ENCODE results near the gene KCNAB2. TPM values are rescaled to one million over a fixed set of nuclear protein-coding genes. Genes with fewer than 3 reads are reported as not detected.

The KCNAB2 gene
- total and polyA plus RNA-seq, 2 experiments from 2014 or later: 3.1 to 3.5 TPM

GRCh38 chr1:6049419-6049818 is 3.7 kb downstream of the KCNAB2 start:
- Histone ChIP-seq H3K4me2 (no peak overlapping the region), H4K20me1 (ENCODE audit: insufficient read depth, poor library complexity, severe bottlenecking) (no peaks in the 10 kb centered on the region), H3K4me1 (ENCODE audit: insufficient read depth) (no peaks in the 10 kb centered on the region), H3K27me3 (no peaks in the 10 kb centered on the region), H3K9me3 (ENCODE audit: low read depth) (no peaks in the 10 kb centered on the region), H3K79me2 (no peaks in the 10 kb centered on the region), H3K9me2 (replicated peaks; ENCODE audit: insufficient read depth) (no peaks in the 10 kb centered on the region), H3K27ac (no peak overlapping the region), H2AFZ (no peak overlapping the region), H3K4me3 (no peak overlapping the region), H3K36me3 (replicated peaks; ENCODE audit: insufficient read depth, low read depth) (no peaks in the 10 kb centered on the region)
- WGBS (ENCODE audit: low lambda C conversion rate, missing lambda C conversion rate): 68% methylated on average over 4 of the region's 6 CpGs
- DNase-seq (ENCODE audit: low spot score): no peak
- TF ChIP-seq EZH2 (IDR thresholded peaks at IDR 0.05; ENCODE audit: borderline replicate concordance): no peak
- TF ChIP-seq EZH2phosphoT487 (IDR thresholded peaks at IDR 0.05; ENCODE audit: low read depth, severe bottlenecking, unreplicated experiment): no peak
- no peak for TF ChIP-seq CTCF (IDR thresholded peaks at IDR 0.05; ENCODE audit: poor library complexity)

DNA sequence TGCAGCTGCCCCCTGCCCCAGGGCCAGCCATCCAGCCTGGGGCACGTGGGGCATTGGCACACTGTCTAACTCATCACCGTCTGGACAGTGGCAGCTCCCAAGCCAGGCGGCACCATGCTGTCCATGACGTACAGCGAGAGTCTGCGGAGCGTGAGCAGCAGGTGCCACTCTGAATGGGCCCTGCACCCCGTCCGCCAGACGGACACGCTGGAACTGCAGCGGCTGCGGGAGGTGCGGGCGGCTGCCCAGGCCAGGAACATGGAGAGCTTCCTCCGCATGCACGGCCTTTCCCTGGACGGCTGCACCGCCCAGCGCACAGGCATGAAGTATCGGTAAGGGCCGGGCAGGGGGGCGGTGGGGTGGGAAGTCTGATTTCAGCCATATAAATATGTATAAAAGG is 5.7 kb downstream of the KCNAB2 start:
- Histone ChIP-seq H3K79me2 (no peaks in the 10 kb centered on the region), H3K36me3 (replicated peaks; ENCODE audit: insufficient read depth, low read depth) (no peaks in the 10 kb centered on the region), H3K9me3 (ENCODE audit: low read depth) (no peaks in the 10 kb centered on the region), H3K4me1 (ENCODE audit: insufficient read depth) (no peaks in the 10 kb centered on the region), H2AFZ (no peak overlapping the region), H3K4me3 (no peak overlapping the region), H3K4me2 (no peak overlapping the region), H3K27me3 (no peaks in the 10 kb centered on the region), H3K9me2 (replicated peaks; ENCODE audit: insufficient read depth) (no peaks in the 10 kb centered on the region), H3K27ac (no peak overlapping the region), H4K20me1 (ENCODE audit: insufficient read depth, poor library complexity, severe bottlenecking) (no peaks in the 10 kb centered on the region)
- no peak for DNase-seq (ENCODE audit: low spot score)
- TF ChIP-seq EZH2phosphoT487 (IDR thresholded peaks at IDR 0.05; ENCODE audit: low read depth, severe bottlenecking, unreplicated experiment): no peak
- no peak for TF ChIP-seq CTCF (IDR thresholded peaks at IDR 0.05; ENCODE audit: poor library complexity)
- no peak for TF ChIP-seq EZH2 (IDR thresholded peaks at IDR 0.05; ENCODE audit: borderline replicate concordance)
- 94% methylated on average over 23 of the region's 23 CpGs for WGBS (ENCODE audit: low lambda C conversion rate, missing lambda C conversion rate)

DNA sequence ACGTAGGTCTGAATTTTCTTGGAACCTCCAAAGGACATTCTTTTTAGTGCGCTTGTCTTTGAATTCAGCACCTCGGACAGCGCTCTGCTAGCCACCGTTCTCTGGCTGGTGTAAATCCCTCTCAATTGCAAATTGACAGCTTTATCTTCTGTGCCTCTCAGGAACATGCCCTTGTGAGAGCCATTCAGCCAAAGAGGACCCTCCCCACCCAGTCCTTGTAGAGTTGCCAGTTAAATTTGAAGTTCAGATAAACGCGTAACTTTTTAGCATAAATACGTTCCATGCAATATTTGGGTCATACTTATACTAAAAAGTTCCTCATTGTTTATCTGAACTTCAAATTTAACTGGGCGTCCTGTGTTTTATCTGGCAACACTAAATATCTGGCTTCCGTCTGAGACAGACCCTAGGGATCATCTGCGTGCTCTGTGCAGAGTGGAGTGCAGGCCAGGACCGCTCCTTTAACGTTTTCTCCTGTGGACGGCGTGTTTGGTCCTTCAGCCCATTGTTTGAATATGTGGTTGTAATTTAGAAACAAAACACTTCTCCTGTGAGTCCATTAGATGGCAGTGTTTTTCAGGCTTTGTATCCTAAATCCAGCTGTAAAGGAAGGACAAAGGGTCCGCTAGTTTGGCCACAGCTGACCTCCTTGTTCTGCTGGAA is 7.0 kb downstream of the KCNAB2 start:
- Histone ChIP-seq H3K4me1 (ENCODE audit: insufficient read depth) (no peaks in the 10 kb centered on the region), H3K9me2 (replicated peaks; ENCODE audit: insufficient read depth) (no peaks in the 10 kb centered on the region), H3K4me2 (no peak overlapping the region), H2AFZ (no peak overlapping the region), H3K4me3 (no peak overlapping the region), H3K27me3 (no peaks in the 10 kb centered on the region), H4K20me1 (ENCODE audit: insufficient read depth, poor library complexity, severe bottlenecking) (no peaks in the 10 kb centered on the region), H3K9me3 (ENCODE audit: low read depth) (no peaks in the 10 kb centered on the region), H3K27ac (no peak overlapping the region), H3K79me2 (no peaks in the 10 kb centered on the region), H3K36me3 (replicated peaks; ENCODE audit: insufficient read depth, low read depth) (no peaks in the 10 kb centered on the region)
- DNase-seq (ENCODE audit: low spot score): peak; percentile 84
- WGBS (ENCODE audit: low lambda C conversion rate, missing lambda C conversion rate): 4% methylated on average over 16 of the region's 16 CpGs
- TF ChIP-seq EZH2 (IDR thresholded peaks at IDR 0.05; ENCODE audit: borderline replicate concordance): no peak
- no peak for TF ChIP-seq EZH2phosphoT487 (IDR thresholded peaks at IDR 0.05; ENCODE audit: low read depth, severe bottlenecking, unreplicated experiment)
- peak; percentile 66 for TF ChIP-seq CTCF (IDR thresholded peaks at IDR 0.05; ENCODE audit: poor library complexity)

All from hepatocyte (in vitro differentiated cells).